GM21529 (cell line): ENCODE results near the gene PHF10.
"Not testable (repeated sequence)": the region's sequence is repeated elsewhere in the genome, so short reads cannot be mapped to it uniquely, and the experiment has no call there.

Experiments used
- ATAC-seq: cut with Tn5 transposase; IDR thresholded peaks from one replicate; pipeline ENCODE4 v1.9.1; 2021; ENCODE audit not compliant: unreplicated experiment

PHF10 gene

GRCh38 chr6:169723200-169723909 is 945 bp downstream of the PHF10 start:
- ATAC-seq = peak; percentile 27

GRCh38 chr6:169722362-169723199 is 1.7 kb downstream of the PHF10 start:
- peak; percentile 27 for ATAC-seq

- ATAC-seq = no peak
Observed at GRCh38 chr6:169720207-169720855, 4.0 kb downstream of the PHF10 start.

- no peak for ATAC-seq
Observed at GRCh38 chr6:169719117-169719516, 5.2 kb downstream of the PHF10 start.

- no peak for ATAC-seq
Observed at GRCh38 chr6:169714595-169714994, 9.7 kb downstream of the PHF10 start.

- ATAC-seq = no peak
Observed at GRCh38 chr6:169714178-169714577, 10.1 kb downstream of the PHF10 start.

- ATAC-seq = no peak
Observed at GRCh38 chr6:169710009-169710408, 14.3 kb downstream of the PHF10 start.

- no peak for ATAC-seq
Observed at GRCh38 chr6:169709293-169709692, 15.0 kb downstream of the PHF10 start.

- no peak for ATAC-seq
Observed at GRCh38 chr6:169707772-169708171, 16.5 kb downstream of the PHF10 start.

- peak; percentile 18 for ATAC-seq
Observed at GRCh38 chr6:169702840-169703246, 21.5 kb downstream of the PHF10 start.

- ATAC-seq = peak; percentile 92
Observed at GRCh38 chr6:169701954-169702839, 22.1 kb downstream of the PHF10 start, which contains the start of the genes C6orf120 and WDR27. Gene C6orf120 (plus strand): TSS chr6:169702126. CDS start chr6:169702460, 334 bp downstream. Gene WDR27 (minus strand): TSS chr6:169702029. CDS start chr6:169689005, 13,024 bp downstream.

GRCh38 chr6:169701311-169701953 is 22.9 kb downstream of the PHF10 start:
- peak; percentile 9 for ATAC-seq

GRCh38 chr6:169700296-169700695 is 24.0 kb downstream of the PHF10 start:
- no peak for ATAC-seq

GRCh38 chr6:169697115-169697514 is 27.2 kb downstream of the PHF10 start:
- ATAC-seq = not testable (repeated sequence)

GRCh38 chr6:169695131-169695530 is 29.2 kb downstream of the PHF10 start:
- no peak for ATAC-seq

- no peak for ATAC-seq
Observed at GRCh38 chr6:169692516-169692915, 31.8 kb downstream of the PHF10 start.

GRCh38 chr6:169691260-169691659 is 33.0 kb downstream of the PHF10 start:
- ATAC-seq = no peak

GRCh38 chr6:169689287-169689686 is 35.0 kb downstream of the PHF10 start:
- ATAC-seq = no peak

- ATAC-seq = no peak
Observed at GRCh38 chr6:169685860-169686259, 38.4 kb downstream of the PHF10 start.

GRCh38 chr6:169684056-169684455 is 40.2 kb downstream of the PHF10 start:
- ATAC-seq = no peak
